ENCODE data around the gene OR1J1.

Gene OR1J1

GRCh38 chr9:122444041-122444733, 33.5 kb downstream of the OR1J1 start:
- DNase-seq, result no peak

GRCh38 chr9:122442568-122442967, 35.2 kb downstream of the OR1J1 start:
- DNase-seq, result no peak
